ENCODE measurements around the gene PPFIBP1. TPM values are rescaled to one million over a fixed set of nuclear protein-coding genes. Genes with fewer than 3 reads are reported as not detected.

PPFIBP1 gene
- total RNA-seq, 2 experiments from 2014 or later = 5.4 to 23.2 TPM

Other genes starting within 250 kb of the PPFIBP1 start
- 10 to 100 TPM; 23.1 to 38.4 TPM for gene BMAL2, start 191.4 kb upstream of the PPFIBP1 start, total RNA-seq
- under 1 TPM; 0.89 to 0.91 TPM for gene SMCO2, start 77.5 kb upstream of the PPFIBP1 start, total RNA-seq
- gene REP15, start 172.2 kb downstream of the PPFIBP1 start, total RNA-seq = under 1 TPM in 1 of 2 experiments, not detected in 1; 0.61 TPM
- gene MRPS35, start 186.6 kb downstream of the PPFIBP1 start, total RNA-seq = 10 to 100 TPM; 28.8 to 39.9 TPM